ENCODE measurements around the gene RNF4.

The RNF4 gene

GRCh38 chr4:2438822-2439718 lies 29.8 kb upstream of the RNF4 start:
- no peak for DNase-seq

DNA sequence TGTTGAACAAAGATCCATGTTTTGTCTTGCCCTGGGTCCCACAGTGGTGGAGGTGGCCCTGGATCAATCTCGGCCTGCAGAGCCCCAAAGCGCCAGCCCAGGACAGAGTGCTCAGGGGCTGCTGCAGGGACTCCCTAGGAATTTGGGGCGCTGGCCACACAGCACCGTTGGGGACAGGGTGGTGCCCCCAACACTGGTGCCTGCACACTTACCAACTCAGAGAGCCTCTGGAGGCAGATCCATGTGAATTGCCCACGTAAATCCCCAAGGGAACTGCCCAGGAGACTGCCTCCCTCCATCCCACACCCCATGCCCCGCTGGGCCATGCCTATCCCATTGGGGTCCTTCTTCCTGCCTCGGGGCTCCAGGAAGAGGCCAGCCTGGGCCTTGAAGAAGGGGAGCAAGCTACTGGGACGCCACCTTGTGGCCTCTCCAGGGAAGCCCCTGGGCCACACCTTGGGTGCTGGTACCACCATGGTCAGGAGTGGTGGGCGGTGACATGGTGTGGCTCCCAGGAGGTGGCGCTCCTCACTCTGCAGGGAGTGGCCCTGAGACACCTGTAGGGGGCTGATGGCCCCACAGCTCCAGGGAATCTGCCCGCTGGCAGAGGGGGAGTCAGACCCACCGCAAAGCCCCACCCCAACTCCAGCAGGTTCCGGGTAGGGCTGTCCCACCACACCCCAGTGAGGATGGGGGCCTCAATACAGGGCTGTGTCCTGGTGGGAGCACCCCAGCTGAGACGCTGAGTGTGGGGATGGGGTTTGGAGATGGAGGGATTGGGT lies 27.3 kb upstream of the RNF4 start:
- DNase-seq, result peak; percentile 75 to 85

DNA sequence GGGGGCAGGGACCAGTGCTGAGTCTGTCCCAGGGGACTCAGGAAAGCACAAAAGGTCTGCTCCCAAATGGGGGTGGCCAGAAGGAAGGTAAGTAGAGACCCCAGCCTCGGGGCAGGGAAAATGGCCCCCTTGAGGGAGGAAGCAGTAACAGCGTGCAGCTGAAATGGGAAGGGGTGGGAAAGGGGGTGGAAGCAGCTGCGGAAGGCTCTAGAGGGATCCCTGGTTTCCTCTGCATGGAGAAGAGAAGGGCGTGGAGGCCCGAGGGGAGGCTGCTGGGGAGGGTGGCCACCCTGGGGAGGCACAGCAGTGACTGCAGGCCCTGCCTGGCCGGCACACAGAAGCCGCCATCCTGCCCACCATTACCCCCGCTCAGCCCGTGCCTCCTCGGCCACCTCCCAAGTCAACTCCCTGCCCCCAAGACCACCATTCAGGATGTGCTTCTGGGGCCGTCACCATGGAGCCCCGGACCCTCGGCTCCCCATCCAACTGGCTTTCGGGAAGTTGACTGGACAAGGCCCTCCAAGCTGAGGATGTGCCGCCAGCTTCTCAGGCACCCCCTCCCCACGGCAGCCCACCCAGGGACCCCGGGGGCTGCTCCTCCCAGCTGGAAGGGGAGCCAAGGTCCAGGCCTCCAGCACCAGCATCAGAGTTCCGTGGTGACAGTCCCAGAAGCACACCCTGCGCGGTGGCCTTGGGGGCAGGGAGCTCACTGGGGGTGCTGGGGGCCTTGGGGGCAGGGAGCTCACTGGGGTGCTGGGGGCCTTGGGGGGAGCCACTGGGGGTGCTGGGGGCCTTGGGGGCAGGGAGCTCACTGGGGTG lies 26.5 kb upstream of the RNF4 start:
- no peak for DNase-seq

DNA sequence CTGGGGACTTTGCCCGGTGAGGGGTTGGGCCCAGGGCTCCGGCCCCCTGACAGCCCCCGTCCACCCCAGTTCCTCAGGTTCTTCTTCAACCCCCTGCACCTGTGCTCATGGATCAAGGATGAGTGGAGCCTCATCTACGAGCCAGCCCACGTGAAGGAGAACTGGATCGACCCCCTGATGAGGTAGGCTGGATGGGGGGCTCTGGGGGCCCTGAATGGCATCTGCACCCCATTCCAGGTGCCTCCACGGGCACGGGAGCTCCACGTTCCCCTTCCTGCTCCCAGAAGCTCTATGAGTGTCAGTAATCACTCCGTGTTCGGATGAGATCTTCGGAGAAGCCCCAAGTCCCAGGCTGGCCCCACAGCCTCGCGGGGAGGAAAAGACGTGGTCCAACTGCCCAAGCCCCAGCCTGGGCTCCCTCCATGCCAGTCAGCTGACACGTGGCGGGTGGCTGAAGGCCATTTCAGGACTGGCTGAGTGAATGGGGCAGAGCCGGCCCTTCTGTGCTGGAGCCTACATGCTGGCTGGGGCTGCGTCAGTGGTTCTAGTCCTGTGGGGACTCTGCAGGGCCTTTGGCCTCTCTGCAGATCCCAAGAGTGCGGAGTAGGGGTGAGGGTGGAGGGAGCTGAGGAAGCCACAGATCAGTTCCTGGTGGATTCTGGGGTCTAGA lies 25.7 kb upstream of the RNF4 start:
- no peak for DNase-seq

DNA sequence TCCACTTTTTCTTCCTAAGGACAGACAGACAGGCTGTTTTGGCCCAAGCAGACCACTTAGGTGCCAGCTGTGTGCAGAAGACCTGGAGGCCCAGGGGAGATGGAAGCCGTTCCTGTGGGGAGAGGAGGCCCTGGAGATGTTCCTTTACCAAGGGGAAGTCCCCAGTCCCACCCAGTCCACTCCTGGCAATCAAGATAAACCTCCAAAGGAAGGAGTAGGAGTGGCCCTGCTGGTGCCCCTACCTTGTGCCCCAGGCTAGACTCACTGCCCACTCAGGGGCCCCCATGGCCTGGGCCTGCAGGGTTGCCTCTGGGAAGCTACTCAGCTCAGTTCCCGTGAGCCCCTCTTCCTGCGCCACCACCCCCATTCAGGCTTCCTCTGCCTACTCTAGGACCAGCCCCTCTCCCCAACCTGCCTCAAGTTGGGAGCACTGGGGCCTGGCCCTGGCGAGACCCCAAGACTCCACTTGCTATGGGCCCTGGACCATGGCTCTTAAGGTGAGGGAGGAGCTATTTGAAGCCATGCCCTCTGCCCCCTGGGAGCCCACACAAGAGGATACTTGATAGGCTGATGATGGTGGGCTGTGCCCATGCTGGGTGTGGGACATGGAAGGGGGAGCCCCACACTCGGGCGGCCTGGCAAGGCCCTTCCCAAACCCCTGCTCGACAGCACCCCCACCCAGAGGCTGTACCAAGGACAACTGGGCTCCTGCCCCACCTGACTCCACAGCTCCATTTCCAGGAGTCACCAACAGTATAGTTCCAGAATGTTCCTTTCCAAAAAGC lies 24.8 kb upstream of the RNF4 start:
- DNase-seq, result no peak

DNA sequence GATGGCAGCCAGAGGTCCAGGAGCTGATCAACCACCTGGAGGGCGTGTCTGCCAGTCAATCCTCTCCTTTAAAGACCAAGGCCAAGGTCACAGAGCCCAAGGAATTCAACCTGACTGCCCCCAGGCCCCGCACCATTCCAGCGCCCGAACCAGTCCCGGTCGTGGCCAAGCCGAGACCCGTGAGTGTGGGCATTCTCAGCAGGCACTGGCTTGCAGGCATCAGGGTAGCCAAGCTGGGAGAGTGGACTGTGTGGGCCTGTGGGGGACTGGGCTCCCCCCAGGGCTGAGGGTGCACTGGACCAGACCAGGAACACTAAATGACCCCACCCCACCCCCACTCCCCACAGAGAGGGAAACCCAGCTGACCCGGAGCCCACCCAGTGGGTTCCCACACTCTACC lies 23.8 kb upstream of the RNF4 start:
- DNase-seq, result no peak

GRCh38 chr4:2445571-2445970 lies 23.3 kb upstream of the RNF4 start:
- no peak for DNase-seq

- DNase-seq, result no peak
Measured at GRCh38 chr4:2446656-2447564, 22.0 kb upstream of the RNF4 start.

DNA sequence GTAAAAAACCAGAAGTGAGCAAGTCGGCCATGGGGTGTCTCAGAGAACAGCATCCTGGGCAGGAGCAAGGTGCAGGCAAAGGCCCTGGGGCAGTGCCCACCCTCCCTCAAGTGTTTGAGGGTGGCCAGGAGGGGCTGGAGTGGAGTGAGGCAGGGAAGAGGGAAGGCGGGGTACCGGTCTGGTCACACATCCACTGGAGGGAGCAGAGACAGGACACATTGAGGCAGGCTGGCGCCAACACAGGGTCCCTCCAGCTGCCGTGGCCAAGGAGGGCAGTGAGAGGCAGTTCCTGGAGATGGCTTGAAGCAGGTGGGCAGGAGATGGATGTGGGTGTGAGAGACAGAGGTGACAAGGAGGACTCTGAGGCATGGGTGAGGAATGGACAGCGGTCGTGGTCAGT lies 20.3 kb upstream of the RNF4 start:
- DNase-seq, result no peak

- DNase-seq, result no peak
Measured at GRCh38 chr4:2449051-2449450, 19.9 kb upstream of the RNF4 start.

DNA sequence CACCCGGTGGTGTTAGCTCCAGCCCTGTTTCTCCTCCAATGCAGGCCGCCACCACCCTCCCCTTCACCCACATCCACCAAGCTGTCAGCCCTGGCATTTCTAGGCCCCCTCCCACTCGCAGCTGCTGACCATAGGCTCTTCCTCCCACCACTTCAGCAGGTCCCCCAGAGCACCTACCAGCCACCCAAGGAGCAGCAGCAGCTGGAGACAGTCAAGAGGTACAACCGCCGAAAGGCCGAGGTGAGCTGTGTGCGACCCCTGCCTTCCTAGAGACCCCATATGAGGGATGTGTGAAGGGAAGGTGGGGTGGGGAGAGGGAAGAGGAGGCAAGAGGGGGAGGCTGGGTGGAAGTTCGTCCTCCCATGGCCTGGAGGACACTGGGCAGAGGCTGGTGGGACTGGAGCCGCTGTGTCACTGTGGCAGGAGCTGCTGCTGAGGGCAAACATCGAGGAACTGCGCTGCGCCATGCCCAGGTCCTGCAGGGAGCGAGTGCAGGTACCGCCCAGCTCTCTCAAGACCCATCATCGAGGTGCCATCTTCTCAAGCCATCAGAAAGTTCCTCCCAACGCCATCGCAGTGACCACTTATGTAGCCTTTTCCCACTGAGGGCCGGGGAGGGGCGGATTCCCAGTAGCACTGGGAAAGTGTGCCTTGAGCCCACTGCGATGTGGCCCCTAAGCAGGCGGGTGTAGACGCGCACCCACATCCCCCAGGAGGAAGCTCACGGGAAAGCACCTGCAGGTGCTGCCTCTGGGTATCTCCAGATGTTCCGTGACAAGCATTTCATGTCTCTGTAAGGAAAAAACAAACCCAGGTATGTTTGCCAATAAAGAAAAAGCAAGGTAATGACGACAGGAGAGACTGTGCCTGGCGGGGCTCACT lies 19.2 kb upstream of the RNF4 start:
- DNase-seq, result no peak

DNA sequence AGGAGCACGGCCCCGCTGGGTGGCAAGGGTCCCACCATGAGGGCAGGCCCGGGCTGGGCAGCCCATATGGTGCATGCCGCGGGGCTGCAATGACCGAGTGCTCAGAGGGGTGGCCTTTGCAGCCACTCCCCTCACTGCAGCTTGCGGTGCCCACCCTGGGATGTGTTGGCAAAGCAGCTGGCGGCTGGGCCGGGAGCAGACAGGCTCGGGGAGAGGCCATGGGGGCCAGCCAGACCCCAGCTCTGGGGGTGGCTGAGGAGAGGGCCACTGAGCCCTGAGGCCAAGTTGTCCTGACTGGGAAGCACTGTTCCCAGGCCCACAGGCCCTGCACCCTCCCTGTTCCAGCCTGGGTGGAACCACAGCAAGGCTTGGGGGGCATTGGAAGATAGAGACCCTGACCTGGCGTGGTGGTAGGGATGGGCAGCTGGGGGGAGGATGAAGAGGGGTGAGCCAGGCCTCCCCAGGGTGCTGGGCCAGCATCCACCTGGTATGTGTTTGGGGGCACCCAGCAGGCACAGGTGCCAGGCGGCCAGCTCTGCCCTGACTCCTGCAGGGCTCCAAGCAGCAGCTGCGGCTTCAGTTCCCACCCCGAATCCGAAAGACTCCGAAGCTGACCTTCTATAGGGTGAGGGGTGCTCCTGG lies 18.4 kb upstream of the RNF4 start:
- DNase-seq, result no peak

DNA sequence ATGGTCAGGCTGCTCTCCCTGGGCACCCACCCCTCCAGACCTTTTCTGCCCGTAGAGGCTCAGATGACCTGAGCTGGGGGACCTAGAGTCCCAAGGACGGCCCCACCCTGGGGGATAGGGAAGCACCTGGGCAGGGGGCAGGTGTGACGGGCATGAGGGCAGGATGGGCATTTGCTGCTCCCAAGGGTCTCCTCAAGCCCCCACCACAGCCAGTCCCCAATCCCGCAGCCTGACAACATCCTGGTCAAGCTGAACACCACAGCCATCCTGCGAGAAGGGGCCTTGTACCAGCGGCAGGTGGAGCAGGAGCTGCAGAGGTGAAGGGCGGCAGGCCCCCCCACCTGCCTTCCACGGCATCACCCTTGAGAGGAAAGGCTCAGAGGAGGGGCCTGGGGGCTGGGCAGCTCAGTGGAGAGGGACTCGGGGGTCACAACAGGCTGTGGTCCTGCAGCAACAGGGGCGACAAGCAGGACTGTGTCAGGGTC lies 17.8 kb upstream of the RNF4 start:
- DNase-seq, result no peak

- DNase-seq, result no peak
Measured at GRCh38 chr4:2451821-2452785, 16.8 kb upstream of the RNF4 start.

DNA sequence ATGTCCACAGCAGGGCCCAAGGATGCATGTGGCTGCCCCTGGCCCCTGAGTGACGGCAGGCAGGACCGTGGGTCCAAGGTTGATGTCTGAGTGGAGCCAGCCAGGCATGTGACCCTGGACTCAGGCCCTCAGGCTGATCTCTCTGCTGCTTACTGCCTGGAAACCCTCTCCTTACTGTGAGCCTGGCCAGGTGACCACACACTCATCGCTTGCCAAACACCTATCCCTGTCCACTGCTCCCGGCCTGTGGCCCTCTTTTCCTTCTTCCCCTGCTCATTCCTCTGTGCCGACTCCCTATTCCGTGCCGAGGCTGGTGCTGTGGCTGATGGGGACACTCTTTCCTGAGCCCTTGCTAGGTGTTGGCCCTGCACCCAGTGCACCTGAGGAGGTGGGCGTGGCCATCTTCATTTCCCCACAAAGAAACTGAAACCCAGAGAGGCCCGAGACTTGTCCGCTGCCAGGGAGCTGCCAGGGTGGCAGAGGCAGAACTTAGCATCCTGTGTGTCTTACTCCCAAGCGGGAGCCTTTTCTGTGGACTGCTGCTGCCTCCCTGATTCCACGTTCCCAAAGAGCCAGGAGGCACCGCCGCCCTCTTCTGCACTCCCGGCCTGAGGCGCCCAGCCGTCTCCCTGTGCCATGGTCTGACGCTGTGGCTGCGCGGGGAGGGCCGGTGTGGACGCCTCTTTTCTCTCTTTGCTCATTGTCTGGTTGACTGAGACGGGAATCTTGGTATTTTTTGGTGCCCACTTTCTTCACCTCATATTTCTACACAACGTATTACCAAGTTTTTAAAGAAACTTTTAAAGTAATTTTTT lies 11.2 kb upstream of the RNF4 start:
- no peak for DNase-seq

GRCh38 chr4:2458546-2459491 lies 10.1 kb upstream of the RNF4 start:
- DNase-seq, result peak; percentile 12 to 17

Measured in NCI-H2081 (cell line).